Activated naive CD4-positive, alpha-beta T cell treated with anti-CD3 and anti-CD28 coated beads, Interleukin-2, amount 50 U/mL, for 72 hours (primary cell): ENCODE results near the gene ZNF697. TPM values are rescaled to one million over a fixed set of nuclear protein-coding genes. Genes with fewer than 3 reads are reported as not detected.

Experiments
- ATAC-seq, 2 donors: fragments of 150-1000 bp; cut with Tn5 transposase; 2 replicates each; pipeline ENCODE4 v1.10.0; 2021; ENCODE audit warnings: mild to moderate bottlenecking in 2 of 2, moderate library complexity in 2 of 2
- DNase-seq, 2 donors: peaks; one replicate each; pipeline ENCODE4 v3.0.0; 2021 to 2022; ENCODE audit warnings: low spot score in 2 of 2
- H3K27ac Mint-ChIP-seq, 2 donors: one replicate each; pipeline ENCODE4 v1.8.0; 2022; ENCODE audit warnings: mild to moderate bottlenecking in 2 of 2, mixed read lengths in 2 of 2
- H3K36me3 Mint-ChIP-seq, 2 donors: one replicate each; pipeline ENCODE4 v1.8.0; 2022; ENCODE audit warnings: mixed read lengths in 2 of 2
- H3K9me3 Mint-ChIP-seq, 2 donors: one replicate each; pipeline ENCODE4 v1.8.0; 2022; ENCODE audit warnings: mixed read lengths in 2 of 2
- total RNA-seq, 2 donors: library from RNA; stranded (reverse); gene quantifications; one replicate each; pipeline ENCODE4 v1.2.3, GENCODE V29; 2022

The ZNF697 gene
- total RNA-seq, 2 donors from 2014 or later = 0.09 to 0.70 TPM

DNA sequence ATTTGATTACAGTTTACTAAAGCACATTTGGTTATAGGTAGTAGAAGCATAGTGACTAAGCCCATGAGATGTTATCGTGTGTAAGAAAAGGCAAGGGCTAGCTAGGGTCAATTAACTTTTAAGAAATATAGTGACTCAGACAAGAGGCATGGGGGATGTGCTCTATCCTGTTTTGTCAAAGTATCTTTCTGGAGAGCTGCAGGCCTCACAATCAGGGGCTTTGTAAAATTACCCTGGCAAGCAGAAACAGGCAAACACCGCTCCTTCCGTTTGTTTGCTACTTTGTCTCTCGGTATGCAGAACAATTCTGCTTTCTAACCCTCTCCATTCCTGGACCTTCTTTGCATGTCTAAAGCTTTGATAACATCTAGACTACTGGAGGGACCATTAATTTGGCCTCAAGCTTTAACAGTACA, 26.1 kb upstream of the ZNF697 start:
- DNase-seq = no peak
- Mint-ChIP-seq H3K36me3 (no peaks in the 10 kb centered on the region), H3K27ac (no peak overlapping the region), H3K9me3 (no peaks in the 10 kb centered on the region)
- ATAC-seq = no peak

DNA sequence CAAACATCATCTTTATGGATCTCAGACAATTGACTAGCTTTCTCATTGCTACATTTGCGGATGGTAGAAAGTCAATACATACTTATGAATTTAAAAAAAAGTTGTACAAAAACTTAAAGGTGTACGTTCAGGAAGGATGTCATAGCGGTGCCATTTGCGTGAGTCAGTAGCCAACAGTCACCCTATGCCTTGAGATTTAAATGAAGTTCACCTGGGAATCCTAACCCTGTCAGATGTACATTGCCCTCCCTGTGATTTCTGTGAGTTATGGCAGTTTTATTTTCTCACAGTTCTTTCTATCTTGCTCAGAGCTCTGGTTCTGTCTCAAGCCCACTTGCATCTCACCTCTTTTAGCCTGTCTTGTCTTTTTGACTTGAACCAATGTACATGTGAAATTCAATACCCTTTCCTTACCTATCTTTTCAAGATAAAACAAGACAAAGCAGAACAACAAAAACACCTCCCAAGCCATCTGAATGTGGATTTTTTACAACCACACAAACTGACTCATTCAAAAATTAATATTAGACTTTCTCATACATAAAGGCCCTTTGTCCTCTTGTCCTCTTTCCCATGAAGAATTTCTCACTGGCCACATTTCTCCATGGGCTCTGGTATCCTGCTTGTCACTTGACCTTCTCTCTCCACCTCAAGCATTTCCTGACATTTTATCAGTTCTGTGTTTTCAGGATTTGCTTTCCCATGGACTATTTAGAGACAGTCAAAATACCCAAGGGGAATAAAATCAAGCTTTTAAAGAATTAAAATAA, 25.3 kb upstream of the ZNF697 start:
- no peak for ATAC-seq
- H3K27ac Mint-ChIP-seq = no peak overlapping the region
- no peaks in the 10 kb centered on the region for H3K36me3 Mint-ChIP-seq
- DNase-seq = no peak
- H3K9me3 Mint-ChIP-seq = no peaks in the 10 kb centered on the region

DNA sequence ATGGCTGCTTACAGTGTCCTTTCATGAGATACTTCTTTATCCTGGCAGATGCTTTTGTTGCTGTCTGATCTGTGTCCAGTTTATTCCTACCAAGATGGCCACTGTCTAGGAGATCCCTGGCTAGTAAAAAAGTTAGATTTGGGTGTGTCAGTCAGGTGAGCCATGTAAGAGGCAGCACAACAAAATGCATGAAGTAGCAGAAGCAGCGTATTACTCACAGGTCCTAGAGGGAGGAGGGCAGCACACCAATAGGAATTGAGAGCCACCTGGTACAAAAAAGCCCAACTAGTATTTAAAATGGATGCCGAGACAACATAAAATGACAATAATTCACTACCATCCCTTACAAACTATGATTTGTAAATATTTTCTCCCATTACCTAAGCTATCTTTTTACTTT, 22.8 kb upstream of the ZNF697 start:
- no peak for ATAC-seq
- Mint-ChIP-seq H3K9me3 (no peaks in the 10 kb centered on the region), H3K27ac (no peak overlapping the region), H3K36me3 (no peaks in the 10 kb centered on the region)
- DNase-seq = no peak

DNA sequence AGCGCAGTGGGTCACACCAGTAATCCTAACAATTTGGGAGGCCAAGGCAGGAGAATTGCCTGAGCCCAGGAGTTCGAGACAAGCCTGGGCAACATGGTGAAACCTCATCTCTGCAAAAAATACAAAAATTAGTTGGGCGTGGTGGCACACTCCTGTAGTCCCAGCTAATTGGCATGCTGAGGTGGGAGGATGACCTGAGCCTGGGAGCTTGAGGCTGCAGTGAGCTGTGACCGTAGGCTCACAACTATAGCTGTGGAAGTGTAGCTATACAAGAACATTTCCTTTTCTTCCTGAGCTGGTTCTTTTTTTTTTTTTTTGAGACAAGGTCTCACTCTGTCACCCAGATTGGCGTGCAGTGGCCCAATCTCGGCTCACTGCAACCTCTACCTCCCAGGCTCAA, 19.1 kb upstream of the ZNF697 start:
- no peak for DNase-seq
- ATAC-seq = no peak
- Mint-ChIP-seq H3K9me3 (no peaks in the 10 kb centered on the region), H3K27ac (no peak overlapping the region), H3K36me3 (no peaks in the 10 kb centered on the region)

DNA sequence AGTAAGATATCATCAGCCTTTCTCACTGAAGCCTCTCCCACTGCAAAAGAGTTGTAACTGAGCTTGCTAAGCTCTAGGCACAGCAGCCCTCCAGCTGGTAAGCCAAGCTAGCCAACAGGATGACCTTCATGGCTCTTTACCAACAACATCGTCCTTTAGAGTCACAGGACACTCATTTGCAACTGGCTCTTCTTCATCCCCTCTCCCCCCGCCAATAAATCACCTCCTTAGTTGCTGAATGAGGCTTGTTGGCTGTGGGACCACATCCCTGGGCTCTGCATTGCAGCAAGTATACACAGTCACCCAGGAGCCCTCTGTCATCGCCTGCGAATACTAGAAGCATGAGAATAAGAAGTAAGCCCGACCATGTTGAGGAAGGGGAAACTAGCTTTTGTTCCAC, 16.0 kb upstream of the ZNF697 start:
- Mint-ChIP-seq H3K9me3 (no peaks in the 10 kb centered on the region), H3K36me3 (no peaks in the 10 kb centered on the region), H3K27ac (no peak overlapping the region)
- no peak for ATAC-seq
- DNase-seq = no peak

DNA sequence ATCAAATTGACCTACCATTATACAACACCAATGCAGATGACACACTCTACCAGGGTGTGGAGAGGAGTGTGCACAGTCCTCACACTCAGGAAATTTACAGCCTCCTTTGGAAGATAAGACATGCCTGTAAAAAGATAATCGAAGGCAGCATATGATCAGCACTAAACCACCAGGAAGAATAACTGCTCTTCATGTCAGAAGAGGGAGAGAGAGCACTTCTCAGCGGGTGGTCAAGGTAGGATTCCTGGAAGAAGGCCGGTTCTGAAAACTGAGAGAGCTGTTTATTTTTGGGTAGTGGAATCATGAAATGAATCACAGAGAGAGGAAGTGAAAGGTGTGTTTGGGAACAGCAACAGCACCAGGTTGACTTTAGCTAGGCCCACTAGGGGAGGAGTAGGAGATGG, 14.0 kb upstream of the ZNF697 start:
- ATAC-seq (no peak), DNase-seq (no peak)
- H3K36me3 Mint-ChIP-seq = no peaks in the 10 kb centered on the region
- no peaks in the 10 kb centered on the region for H3K9me3 Mint-ChIP-seq
- no peak overlapping the region for H3K27ac Mint-ChIP-seq

DNA sequence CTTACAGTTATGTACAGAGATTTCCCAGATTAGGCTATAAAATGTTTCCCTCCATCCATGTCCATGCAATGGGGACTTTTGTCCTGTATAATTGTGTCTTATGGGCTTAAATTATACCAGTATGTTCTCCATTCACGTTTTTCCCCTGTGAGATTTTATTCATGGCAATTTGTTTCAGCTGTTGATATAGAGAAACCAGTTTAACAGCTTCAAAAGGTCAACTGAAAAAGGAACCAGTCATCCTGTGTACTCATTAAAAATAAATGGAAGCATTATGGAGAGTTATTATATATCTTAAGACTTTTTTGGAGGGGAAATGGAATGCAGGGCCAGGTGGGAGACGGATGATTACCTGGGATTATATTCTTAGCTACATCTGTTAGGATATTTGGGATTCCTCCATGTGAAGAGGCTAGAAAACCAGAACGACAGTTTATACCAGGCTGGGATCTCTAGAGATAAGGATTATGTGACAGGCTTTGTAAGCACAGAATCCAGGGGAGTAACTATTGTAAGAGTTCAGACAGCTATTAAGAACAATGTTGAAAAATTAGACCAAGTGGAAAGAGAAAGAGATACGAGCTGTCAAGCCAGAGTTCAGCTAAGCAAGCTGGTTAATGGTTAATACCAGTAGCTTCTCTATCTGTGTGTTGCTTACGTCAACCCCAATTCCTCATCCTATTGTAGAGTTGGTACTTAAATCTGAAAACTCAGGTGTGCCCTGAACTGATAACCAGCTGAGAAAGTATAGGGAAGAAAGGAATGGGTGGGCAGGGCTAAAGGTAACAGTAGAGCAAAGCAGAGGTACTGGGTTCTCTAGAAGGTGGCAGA, 12.4 kb upstream of the ZNF697 start:
- Mint-ChIP-seq H3K9me3 (no peaks in the 10 kb centered on the region), H3K36me3 (no peaks in the 10 kb centered on the region), H3K27ac (no peak overlapping the region)
- ATAC-seq = no peak
- no peak for DNase-seq

DNA sequence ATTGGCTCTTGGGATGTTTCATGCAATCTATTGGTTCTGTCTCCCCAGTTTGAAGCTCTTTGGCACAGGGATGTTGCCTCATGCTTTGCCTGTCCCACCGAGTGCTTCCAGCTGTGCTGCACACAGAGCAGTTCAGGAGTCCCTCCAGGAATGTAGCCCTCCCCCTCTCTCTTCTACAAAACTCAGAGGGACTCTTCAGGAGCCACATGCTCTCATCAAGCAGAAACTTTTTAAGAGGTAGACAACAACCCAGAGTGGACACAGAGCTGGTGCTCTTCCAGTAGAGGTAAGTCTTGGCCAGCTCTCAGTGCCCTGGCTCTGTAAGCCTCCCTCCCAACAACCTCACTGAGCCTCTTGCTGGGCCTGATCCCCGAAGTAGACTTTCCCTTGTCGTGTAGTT, 11.6 kb upstream of the ZNF697 start:
- no peak for DNase-seq
- H3K9me3 Mint-ChIP-seq = no peaks in the 10 kb centered on the region
- no peak overlapping the region for H3K27ac Mint-ChIP-seq
- ATAC-seq = no peak
- H3K36me3 Mint-ChIP-seq = no peaks in the 10 kb centered on the region

DNA sequence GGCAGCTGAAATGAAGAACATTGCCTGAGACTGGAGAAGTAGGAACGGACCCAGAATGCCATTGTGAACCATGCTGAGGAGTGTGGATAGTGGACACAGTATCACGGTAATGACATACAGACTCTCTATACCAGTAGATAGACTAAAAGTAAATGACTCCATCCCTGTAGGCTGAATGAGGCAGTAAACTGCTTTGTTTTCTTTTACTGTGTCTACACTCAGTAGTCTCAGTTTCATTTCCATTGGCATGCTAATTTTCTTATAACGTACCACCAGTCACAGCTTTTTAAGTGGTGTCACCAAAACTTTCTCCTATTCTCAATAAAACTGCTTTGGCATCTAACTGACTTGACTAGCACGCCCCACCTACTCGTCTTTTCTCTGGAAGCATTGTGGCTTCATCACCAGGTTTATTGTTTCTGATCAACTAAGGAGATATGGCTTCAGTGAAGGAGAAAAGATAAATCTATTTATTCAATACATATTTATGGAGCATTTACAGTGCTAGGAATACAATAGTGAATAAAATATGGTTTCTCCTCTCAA, 8.4 kb upstream of the ZNF697 start:
- ATAC-seq (no peak), DNase-seq (no peak)
- no peaks in the 10 kb centered on the region for H3K9me3 Mint-ChIP-seq
- H3K36me3 Mint-ChIP-seq = no peaks in the 10 kb centered on the region
- no peak overlapping the region for H3K27ac Mint-ChIP-seq

DNA sequence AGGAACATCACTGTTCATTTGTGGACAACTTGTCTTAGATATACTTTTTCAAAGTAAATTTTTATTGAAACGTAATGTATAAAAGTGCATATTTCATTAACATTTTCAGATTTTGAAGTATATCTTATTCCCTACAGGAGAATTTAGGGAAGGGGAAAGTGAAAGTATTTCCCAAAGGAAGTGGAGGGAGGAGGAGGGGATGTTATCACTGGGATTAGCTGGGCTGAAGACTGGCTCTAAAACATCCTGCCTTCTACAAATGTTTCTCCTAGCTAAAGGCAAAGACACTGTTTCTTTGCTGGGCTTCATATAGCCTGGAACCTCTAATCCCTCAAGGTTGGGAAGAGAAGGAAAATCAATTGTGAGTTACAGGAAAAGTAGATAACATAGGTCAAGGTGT, 7.1 kb upstream of the ZNF697 start:
- DNase-seq = no peak
- Mint-ChIP-seq H3K27ac (no peak overlapping the region), H3K9me3 (no peaks in the 10 kb centered on the region), H3K36me3 (no peaks in the 10 kb centered on the region)
- ATAC-seq = no peak

DNA sequence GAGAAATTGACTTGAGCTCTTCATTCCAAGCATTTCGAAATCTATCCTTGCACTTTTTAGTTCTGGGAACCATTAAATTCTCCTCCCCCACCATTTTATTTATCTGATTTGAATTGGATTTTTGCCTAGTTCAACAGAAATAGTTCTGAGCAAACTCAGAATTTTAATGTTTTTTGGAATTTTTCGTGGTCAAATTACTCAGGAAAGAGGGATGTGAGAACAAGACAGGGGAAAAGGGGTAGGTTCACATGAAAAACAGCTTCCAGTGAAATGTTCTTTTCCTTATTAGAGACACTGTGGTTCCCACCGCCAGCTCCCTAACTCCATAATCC, 5.7 kb upstream of the ZNF697 start:
- no peaks in the 10 kb centered on the region for H3K9me3 Mint-ChIP-seq
- DNase-seq (no peak), ATAC-seq (no peak)
- H3K36me3 Mint-ChIP-seq = no peaks in the 10 kb centered on the region
- H3K27ac Mint-ChIP-seq = no peak overlapping the region

DNA sequence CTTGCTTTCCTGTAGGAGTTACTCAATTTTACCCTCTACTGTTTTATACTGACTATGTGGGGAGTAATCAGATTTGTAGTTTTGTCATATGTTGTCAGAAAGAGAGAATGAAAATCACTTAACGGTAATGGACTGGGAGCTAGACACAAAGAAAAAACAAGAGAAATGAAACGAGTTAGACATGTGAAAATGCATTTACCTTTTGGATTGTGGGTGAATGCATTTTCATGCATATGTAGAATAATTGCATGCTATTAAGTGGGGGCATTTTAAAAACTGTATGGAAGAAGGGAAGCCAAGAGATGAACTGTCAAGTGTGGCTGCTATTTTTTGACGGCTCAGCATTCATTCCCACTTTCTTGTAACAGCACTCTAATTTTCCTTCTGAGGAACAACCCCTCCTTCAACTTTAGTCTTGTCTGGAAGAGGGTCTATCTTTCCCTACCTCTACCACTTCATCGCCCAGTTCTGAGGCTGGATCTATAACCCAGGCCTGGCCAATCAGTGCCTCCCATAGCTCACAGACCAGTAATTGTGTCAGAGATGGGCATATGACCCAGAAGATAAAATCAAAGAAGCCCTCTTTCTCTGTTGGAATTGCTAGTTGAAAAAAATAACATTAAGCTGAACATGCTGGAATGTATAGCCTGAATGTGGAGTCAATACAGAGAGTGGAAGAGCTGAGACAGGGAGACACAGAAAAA, 5.2 kb upstream of the ZNF697 start:
- DNase-seq = no peak

DNA sequence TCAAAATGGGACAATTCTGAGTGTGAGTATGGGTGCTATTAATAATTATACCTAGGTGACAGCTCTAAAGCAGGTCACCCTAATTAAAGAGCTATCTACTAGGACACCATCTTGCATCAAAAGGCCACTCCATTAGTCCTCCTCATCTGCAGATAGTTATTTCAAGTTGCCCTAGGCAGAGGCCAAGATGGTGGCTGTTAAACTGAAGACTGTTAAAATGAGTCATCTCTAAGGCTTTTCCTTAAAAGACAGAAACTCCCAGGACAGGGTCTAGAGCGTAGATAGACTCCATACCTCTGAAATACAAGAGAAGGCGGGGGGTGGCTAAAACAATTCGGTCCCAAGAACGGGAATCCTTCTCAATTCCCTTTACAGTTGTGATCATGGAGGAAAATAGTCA, 4.5 kb upstream of the ZNF697 start:
- no peak for ATAC-seq
- Mint-ChIP-seq H3K27ac (no peak overlapping the region), H3K9me3 (no peaks in the 10 kb centered on the region), H3K36me3 (no peaks in the 10 kb centered on the region)
- no peak for DNase-seq

More for the DNA sequence above, 5.2 kb upstream of the ZNF697 start:
- no peak for ATAC-seq
- Mint-ChIP-seq H3K27ac (no peak overlapping the region), H3K36me3 (no peaks in the 10 kb centered on the region), H3K9me3 (no peaks in the 10 kb centered on the region)

DNA sequence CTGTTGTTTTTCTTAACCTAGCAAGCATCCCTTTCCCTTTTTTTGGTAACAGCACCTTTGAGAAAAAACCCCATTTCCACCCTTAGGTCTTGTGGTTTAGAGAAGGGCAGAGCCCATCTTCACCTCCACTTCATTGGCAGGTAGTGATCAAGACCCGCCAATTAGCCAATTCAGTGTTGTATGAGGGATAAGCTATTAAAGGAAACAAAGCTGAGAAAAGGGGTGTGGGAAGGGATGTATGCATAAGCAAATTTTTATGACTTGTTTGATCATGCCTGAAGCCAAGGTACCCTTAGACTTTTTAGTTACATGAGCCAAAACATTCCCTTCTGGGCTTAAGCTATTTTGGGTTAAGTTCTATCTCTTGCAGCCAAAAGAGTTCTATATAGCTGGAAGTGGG, 3.6 kb upstream of the ZNF697 start:
- H3K9me3 Mint-ChIP-seq = no peaks in the 10 kb centered on the region
- DNase-seq (no peak), ATAC-seq (no peak)
- H3K36me3 Mint-ChIP-seq = no peaks in the 10 kb centered on the region
- H3K27ac Mint-ChIP-seq = no peak overlapping the region

DNA sequence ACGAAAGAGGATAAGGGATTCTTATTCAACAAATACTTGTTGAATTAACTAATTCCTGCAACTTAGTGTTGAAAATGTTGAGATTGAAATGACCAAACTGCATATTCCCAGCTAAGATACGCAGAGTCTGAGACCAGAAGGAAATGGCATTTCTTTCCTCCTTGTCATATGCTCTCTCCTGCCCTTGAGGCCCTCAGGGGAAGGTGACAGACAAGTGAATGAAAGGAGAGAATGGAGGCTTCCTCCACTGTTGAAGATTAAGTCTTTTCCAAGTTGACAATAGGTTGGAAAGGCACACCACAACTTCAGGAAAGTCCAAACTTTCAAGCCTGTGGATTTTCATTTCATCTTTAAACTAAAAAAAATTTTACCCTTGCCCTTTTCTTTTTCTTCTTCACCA, 3.1 kb upstream of the ZNF697 start:
- no peak overlapping the region for H3K27ac Mint-ChIP-seq
- no peaks in the 10 kb centered on the region for H3K36me3 Mint-ChIP-seq
- no peak for DNase-seq
- no peak for ATAC-seq
- peaks cover 4% of the 10 kb centered on the region in 2 donors for H3K9me3 Mint-ChIP-seq

DNA sequence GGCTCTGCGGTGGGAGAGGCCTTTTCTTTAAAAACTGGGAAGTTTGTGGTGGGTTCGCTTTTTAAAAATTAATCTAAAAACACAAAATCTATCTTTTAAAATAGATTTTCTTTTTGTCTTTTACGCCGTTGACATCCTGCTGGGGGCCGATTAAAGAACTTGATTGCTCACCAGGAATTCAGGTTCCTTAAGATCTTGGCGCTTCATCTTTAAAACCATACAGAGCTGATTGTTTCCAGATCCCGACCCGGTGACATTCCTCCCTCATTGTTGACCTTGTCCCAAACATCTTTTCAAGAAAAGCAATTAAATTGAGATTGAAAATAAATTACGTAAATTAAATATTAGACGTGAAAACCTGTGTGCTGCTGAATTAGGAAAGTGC, 546 bp upstream of the ZNF697 start:
- Mint-ChIP-seq H3K9me3 (peaks cover 4% of the 10 kb centered on the region in 2 donors), H3K27ac (no peak overlapping the region)
- no peak for DNase-seq

DNA sequence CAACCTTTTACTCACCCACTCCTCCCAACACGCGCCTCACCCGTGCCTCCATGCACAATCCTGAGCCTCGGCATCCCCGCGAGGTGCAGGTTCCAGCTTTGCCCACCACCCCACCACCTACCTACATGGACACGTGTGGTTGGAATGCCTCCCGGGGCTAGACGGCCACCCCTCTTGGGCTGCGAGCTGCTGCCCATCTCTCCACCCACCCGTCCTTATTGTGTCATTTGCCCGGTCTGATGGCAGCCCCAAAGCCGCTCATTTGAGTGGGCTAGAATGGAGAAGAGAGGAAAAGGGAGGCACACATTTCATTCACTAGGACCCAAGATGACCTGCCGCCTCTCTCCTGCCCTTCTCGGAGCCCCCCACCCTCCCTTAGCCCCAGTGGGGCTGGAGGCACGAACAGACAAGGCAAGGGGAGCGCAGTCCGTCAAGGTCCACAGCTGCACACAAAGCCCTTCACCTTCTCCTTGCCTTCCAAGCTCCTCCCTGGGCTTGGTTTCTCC, 785 bp downstream of the ZNF697 start:
- Mint-ChIP-seq H3K36me3 (no peaks in the 10 kb centered on the region), H3K27ac (peak overlapping the region in 1 of 2 donors; percentile 38), H3K9me3 (peaks cover 4% of the 10 kb centered on the region in 2 donors)
- ATAC-seq (no peak), DNase-seq (peak in 1 of 2 donors; percentile 6)

More for the DNA sequence above, 546 bp upstream of the ZNF697 start:
- H3K36me3 Mint-ChIP-seq = no peaks in the 10 kb centered on the region
- no peak for ATAC-seq
